NOMO-1 (cell line): ENCODE data around the gene RNLS.

Source experiments
- DNase-seq, 2 experiments: peaks; one replicate each; lab custom pipeline; 2025; ENCODE audit not compliant: unreplicated experiment in 2 of 2; lab: John Stamatoyannopoulos, UW

The RNLS gene

DNA sequence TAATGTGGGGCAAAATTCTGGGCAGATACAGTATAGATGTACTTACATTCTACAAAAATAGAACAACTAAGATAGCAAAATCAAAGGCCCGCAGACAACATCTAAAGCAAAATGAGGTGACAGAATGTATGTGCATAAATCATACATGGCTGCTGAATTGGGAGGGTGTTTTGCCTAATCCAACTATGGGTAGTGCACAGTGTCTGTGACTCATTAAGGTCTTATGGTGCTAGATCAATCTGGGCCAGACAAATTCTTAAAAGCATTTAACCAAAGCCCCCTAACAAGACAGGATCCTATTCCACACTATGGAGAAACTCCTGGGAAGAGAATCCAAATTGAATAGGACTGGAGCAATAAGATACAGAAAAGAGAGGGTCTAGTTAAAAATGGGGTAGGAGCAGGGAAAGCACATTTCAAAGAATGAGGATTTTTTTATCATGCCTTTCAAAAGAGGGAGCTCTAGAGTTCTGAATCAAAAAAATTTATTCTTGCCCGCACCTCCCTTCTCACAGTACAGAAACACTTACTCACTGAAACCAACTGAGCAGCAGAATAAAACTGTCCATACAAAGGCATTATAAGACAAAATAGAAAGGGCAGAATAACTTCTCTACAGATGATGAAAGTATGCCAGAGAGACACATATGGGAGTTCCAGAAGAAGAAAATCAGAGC, 181.3 kb downstream of the RNLS start:
- DNase-seq, result peak; percentile 33 to 37

DNA sequence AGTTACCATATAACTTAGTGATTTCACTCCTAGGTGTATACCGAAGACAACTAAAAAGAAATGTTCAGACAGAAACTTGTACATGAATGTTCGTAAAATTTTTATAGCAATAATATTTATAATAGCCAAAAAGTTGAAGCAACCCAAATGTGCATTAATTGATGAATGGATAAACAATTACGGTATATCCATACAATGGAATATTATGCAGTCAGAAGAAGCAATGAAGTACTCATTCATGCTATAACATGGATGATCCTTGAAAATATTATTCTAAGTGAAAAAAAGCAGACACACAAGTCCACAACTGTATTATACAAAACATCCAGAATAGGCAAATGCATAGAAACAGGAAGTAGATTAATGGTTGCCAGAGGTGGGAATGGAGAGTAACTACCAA, 183.9 kb downstream of the RNLS start:
- DNase-seq, result no peak

DNA sequence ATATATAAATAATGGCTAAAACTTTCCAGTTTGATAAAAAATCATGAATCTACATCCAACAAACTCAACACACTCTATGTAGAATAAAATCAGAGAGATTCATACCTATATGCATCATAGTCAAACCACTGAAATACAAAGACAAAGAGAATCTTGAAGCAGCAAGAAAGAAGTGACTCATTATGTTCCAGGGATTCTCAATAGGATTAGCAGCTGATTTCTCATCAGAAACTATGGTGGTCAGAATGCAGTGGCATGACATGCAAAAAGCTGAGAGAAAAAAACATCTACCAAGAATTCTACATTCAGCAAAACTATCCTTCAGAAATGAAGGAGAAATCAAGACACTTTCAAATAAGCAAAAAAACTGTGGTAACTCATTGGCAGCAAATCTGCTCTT, 187.4 kb downstream of the RNLS start:
- DNase-seq, result no peak

DNA sequence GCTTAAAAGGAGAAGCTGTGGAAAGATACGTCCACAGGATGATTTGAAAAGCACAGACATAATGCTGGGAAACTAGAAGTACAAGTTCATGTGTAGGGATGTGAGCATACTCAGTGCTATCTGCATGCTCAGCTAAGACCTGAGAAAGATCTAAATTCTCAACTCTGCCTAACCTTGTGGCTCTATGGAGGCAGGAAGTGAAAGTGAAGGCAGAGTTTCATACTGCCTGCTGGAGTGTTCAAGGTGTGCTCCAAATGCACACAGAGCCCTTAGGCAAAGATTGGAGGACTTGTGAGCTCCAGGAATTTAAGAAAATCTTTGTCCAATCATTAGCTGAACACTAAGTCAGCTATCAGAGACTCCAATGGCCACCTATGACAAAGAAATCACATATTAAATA, 190.9 kb downstream of the RNLS start:
- peak; percentile 42 to 71 for DNase-seq

DNA sequence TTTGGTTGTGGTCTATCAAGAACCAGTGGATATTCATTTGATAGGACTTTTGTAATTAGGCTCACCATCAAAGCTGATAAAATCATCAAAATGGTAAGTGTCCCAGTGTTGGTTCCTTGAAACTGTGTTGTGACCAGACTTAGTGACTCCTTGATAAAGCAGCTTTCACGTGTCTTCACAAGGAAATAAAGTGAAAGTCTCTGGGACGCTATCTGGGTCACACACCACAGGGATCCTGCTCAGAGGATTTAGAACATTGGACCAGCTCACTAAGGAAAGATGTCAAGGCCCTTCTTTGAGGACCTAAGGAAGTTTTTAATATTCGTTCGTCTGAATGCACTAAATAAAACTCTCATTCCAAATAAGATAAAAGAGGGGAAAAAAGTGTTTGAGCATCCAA, 193.1 kb downstream of the RNLS start:
- no peak for DNase-seq

DNA sequence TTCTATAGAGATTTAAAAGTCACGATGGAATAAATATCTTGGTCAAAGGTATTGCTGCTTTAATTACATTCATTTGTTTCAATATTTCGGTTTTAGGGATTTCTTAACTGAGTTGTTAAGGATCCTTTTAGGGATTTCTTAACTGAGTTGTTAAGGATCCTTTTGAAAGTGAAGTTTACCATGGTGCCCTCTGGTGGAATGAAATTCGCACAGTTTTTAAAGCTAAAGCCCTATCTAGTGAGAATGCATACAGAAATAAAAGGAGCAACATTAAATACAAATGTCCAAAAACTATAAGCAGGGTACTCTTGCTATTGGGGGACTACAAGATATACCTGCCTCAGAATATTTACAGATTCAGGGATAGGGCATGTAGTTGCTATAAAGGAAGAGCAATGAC, 193.7 kb downstream of the RNLS start:
- DNase-seq, result peak; percentile 17 to 74

DNA sequence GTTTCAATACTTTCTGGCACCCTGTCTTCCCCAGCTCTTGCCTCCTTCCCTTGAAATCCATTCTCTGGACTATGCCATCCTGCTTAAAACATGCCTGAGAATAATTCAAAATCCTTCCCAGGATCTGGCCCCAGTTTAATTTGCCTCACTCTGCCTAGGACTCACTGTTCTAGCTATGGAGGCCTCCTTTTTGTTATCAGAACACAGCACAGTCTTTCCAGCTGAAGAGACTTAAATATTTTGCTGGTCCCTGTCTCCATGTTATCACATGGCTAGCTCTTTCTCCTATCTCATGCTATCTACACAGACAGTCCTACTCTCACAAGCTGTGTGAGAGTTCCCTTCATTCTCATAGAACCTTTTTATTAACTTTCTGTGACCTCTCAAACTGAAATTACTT, 194.8 kb downstream of the RNLS start:
- no peak for DNase-seq

DNA sequence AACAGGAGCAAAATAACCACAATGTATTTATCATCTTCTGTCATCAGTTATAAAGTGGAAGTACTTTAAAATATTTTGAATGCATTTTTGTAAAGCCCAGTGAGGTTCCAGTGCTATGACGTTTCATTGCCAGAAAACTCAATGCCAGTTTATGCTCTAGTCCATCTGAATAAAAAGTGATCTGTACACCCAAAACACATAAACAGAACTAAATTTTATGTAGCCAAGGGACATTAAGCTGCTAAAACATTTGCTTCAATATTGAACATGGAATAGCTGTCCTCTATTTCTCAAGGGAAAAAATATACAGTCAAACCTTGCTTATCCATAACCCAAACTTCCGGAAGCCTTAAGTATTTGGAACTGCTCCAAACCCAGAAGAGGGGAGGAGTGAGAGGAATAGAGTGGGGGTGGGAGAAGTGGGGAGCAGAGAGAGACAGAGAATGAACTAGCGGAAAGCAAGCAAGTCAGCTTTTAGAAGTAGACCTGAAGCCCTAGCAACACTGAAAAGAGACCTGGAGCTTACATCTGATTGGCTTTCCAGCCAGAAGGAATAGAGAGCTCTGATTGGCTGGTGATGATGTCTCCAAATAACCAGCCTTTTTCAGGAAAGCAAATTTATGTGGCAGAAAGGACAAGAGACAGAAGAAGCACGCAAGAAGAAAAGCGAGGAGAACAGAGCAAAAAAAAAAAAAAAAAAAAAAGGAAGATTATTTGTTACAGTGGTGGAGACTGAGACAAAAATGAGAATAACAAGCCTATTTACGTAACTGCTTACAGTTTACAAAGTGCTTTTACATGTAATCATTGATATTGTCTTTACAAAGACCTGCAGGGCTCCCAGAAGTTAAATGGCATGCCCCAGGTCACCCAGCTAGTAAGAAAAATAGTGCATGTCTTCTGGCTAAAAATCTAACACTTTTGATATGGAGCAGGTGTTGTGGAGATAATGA, 196.0 kb downstream of the RNLS start:
- DNase-seq, result peak; percentile 65 to 85

DNA sequence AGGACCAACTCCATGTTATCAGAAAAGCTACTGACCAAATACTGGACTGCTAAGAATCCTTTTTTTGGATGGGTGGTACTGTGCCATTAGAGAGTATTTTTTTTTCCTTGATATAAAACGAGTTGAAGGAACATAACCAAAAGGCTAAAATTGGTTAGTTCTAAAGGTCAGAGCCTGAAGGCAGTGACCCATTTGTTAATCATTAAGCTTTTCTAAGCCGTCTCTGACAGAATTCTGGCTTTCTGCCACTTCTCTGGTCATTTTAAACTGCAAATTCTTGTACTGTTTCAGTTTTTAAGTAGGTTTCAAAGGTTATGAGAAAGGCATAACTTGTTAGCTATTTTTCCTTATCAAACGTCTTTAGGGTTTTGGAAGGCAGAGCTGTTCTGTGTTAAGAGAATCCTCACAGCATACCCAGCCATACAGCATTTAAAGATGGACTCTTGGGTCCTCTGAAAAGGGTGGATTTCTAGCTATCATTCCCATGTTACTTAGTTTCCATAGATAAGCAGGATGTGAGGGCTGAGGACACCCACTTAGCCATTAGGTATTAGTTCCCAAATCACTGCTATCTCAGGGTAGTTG, 196.8 kb downstream of the RNLS start:
- no peak for DNase-seq

DNA sequence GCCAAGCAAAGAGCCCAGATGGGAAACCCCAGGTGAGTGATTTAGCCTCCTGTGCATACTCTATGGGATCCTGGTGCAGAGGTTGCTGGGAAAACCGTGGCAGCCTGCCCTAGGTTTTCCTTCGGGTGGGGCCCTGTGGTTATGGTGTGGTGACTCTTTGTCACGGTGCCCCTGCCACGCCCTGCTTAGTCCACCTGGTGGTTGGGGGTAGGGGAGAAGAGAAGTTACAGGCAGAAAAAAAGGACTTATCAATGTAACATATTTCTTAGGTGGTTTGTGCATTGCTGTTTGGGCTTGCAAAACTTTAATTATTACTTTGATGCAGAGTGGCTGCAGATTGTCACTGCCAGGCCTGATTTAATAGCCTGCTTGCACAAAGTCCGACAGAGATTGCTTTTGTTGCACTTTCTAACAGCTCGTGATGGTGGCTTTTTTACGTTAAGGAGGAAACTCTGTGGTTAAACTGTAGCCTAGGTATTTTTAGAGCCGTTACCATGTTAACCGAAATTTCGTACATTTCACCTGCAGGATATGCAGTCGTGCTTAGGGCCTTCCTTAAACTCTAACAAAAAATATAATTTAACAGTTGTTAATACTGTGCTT, 197.4 kb downstream of the RNLS start:
- peak; percentile 96 to 99 for DNase-seq

DNA sequence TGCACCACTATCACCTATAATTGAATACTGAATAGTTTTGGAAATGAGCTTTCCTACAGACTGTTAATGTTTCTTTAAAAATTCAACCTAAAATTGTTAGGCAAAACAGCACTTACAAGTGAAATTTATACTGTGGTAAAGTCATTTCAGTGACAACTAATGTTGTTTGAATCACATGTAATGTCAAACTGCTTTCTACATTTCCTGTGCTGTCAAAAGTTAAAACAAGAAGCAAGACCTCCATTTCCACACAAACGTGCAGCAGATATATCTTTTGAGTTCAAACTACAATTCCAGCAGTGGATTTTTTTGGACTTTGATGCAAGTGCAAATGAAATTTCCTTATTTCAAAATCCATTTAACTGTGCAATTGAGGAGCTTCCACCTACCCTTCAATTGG, 199.8 kb downstream of the RNLS start:
- DNase-seq, result peak in 1 of 2 experiments; percentile 14

DNA sequence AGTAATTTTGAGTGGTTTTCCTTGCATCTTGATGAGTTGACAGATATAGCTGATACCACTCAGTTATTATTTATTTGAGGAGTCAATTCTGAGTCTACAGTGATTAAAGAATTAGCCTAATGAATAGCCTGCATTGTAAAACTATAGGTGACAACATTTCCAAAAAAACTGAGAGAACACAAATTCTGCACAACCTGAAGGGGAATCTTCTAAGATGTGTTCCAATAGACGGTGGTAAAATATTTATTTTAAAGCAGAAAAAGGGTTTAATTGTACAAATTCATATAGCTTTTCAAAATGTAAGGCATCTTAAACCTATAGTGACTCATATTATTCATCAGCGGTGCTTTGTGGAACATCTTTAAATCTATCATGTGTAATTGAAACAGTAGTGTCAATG, 200.4 kb downstream of the RNLS start:
- no peak for DNase-seq

DNA sequence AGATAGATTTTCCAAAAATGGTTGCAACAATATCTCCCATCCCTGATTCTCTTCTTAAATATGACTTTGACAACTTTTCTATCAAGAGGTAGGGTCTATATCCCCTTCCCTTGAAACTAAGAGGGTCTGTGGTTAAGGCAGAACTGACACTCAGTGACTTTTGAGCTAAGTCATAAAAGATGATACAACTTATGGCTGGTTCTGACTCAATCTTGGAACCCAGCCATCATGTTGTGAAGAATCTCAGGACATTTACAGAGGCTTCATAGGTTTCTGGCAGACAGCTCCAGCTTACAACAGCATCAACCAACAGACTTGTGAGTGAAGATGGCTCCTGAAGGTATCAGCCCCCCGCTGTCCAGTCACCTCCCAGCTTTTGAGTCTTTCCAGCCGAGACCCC, 203.5 kb downstream of the RNLS start:
- no peak for DNase-seq

DNA sequence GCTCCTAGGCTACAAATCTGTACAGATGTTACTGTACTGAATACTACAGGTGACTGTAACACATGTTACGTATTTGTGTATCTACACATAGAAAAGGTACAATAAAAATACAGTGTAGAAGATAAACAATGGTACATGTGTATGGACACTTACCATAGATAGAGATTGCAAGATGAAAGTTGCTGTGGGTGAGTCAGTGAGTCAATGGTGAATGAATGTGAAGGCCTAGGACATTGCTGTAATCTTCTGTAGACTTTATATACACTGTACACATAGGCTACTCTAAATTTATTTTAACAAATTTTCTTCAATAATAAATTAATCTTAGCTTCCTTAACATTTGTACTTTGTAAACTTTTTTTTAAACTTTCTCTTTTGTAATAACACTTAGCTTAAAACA, 205.6 kb downstream of the RNLS start:
- DNase-seq, result no peak

DNA sequence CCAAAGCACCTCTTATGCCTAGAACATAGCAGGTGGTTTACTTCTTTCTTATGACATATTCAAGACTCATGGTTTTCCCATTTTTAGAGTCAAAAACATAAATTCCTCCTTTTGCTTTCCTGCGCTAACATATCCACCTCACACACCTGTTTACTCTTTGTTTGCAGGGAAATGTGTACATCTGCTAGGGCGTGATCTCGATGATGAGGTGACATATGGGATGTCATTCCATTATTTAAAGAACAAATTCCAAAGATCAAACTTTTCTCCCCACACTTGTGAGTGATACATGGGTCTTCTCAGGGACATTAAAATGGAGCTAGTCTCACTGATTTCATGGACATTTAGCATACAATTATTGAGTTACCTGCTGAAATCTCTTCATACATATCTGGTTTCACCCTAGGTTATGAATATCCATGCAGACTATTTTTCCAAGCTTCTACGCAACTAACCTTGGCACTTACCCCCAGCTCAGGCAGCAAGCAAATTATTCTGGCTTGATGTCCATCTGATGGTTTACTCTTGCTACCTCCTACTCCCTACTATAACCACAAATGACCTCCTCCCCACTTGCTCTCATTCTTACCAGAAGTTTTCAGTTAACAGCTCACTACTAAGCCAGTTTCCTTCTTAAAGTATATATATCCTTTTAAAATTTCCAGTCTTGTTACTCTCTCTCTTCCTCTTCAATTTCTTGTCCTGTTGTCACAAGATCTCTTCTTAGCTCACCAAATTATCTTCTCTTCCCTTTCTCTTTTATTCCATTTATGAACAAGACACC, 208.5 kb downstream of the RNLS start:
- no peak for DNase-seq

DNA sequence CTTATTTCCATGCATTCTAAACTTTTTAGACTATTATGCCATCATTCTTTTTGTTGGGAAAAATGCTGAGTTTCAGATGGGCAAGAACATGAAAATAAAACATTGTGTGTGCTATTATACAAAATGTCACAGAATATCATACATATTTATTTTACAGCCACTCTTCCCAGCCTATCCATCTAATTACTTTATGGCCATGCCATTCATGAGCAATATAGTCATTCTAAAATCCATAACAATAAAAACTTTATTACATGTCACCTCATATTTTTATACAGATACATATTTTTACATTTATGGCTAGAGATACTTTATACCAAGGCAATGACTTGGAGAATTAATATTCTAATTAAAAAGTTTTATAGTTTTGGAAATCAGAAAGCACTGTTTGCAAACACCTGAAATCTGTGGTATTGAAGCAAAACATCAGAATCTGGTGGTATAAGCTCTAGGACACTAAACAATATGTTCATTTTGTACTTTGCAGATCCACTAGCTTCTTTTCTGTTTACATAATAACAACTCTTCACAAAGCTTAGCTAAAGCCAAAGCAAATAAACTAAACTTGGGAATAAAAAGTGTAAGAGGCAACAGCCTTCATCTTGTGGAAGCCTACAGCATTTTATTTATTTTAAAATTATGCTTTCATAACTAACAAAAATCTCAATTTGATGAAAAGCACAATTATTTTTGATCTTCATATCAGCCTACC, 210.1 kb downstream of the RNLS start:
- no peak for DNase-seq

DNA sequence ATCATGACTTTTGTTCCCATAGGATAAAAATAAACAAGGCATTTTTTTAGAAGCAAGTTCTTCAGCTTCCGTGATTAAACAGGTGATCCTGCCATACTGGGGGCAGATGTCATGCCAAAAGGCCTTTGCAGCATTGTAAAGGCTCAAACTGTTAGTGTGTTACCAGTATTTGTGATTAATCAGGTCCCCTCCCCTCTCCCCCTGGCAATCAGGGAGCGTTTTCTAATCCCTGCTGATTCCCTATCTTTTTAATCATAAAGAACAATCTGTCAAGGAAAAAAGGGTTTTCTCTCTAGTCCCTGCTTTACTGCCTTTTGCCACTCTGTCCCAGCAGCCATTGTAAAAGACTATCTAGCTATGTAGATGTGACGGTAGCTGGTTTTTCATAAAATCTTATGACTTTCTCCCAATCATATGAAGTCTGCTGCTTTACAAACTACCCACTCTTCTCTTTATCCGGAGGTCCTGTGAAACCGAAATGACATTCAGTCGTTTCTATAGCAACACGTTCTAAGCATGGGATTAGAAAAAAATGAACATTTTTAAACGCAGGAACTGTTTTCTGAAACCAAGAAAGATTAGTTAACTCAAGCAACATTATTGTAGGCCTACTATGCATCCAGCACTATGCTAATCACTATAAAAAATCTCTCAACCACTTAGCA, 210.9 kb downstream of the RNLS start:
- DNase-seq, result no peak

DNA sequence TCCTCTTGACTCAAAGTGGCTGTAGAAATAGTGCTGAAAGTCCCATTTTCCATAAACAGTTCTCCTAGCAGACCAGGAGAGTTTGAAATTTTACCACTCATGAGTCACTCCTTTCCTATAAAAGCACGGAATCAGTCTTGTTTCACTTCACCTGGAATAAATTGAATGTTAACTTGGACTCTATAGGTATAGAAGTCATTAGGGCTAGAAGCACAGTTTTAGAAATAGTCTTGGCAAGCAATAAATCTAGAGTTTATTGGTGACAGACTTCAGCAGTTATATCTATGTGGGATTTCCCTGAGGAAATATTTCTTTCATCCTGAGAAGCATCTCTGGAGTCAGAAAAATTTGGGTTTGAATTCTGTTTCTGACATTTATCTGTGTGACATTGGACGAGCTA, 212.4 kb downstream of the RNLS start:
- DNase-seq, result no peak

DNA sequence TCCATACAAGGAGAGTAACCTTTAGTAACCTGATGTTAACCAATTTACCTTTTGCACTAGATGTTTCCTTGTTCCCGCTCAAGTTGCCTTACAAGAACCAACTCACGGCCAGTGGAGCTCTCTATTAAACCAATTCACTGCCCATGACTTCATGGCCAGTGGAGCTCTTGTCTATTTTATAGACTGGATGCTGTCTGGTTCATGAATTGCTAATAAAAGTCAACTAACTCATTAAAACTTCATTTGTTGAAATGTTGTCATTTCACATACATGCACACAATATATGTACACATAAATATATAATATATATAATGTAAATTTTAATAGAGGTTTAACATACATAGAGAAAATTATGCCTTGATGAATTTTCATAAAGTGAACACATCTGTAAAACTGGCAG, 216.3 kb downstream of the RNLS start:
- no peak for DNase-seq
